HCT116 (cell line): ENCODE measurements around the gene DCST2. TPM values are rescaled to one million over a fixed set of nuclear protein-coding genes. Genes with fewer than 3 reads are reported as not detected.
A peak's percentile ranks its signal among the peaks of the same experiment; 100 is the strongest.

Experiments used
- ATAC-seq: fragments of 200-7000 bp; cut with Tn5 transposase; 2 replicates; pipeline ENCODE4 v1.9.1; 2020; ENCODE audit warnings: mild to moderate bottlenecking, moderate library complexity
- BruUV-seq: library from RNA; stranded (reverse); fragments of 400-500 nt; replicated peaks from 2 replicates; lab custom pipeline; 2021; lab: Mats Ljungman, UMichigan
- CTCF ChIA-PET: fragments of 300-600 bp; sonication (Branson Sonifier 250); formaldehyde crosslinking; loops from one replicate; lab custom pipeline; 2021; ENCODE audit warnings: antibody characterized with exemption; lab: Charles Lee
- POLR2A ChIA-PET: fragments of 300-600, 350-600 bp; sonication (Branson Sonifier 250); formaldehyde crosslinking; loops from one replicate; lab custom pipeline; 2021; ENCODE audit warnings: antibody characterized with exemption; lab: Charles Lee
- RAD21 ChIA-PET, 2 experiments: fragments of 300-600 bp; sonication (Branson Sonifier 250); formaldehyde crosslinking; loops; one replicate each; lab custom pipeline; 2023; ENCODE audit warnings: low total read pairs in 2 of 2; ENCODE audit not compliant: uncharacterized antibody in 2 of 2, unreplicated experiment in 2 of 2, low non-redundant PET in 1 of 2; lab: Charles Lee
- DNase-seq: peaks from one replicate; pipeline ENCODE4 v3.0.0-alpha.2; 2010; ENCODE audit warnings: low read depth, low spot score
- H2AFZ ChIP-seq: fragments of 200-600 bp; shearing (Covaris generic), sonication (generic); 2 replicates; pipeline ENCODE4 v1.6.1; 2017; ENCODE audit warnings: low read depth, mixed run types, mixed read lengths, antibody characterized with exemption, low read length; ENCODE audit not compliant: poor library complexity, severe bottlenecking
- H3K27ac ChIP-seq: 2 replicates; pipeline ENCODE4 v1.5.1; 2012; ENCODE audit warnings: low read depth, low read length
- H3K27me3 ChIP-seq: fragments of 200-600 bp; sonication (generic); 2 replicates; pipeline ENCODE4 v1.6.1; 2016; ENCODE audit warnings: mixed run types, low read length, mixed read lengths; ENCODE audit not compliant: insufficient read depth
- H3K36me3 ChIP-seq, 2 experiments: fragments of 200-500 bp in 1 of 2; fragments of 200-600 bp in 1 of 2; sonication (Bioruptor generic) in 1 of 2; sonication (generic) in 1 of 2; 2 replicates each; pipeline versions ENCODE4 v1.5.1 to v1.6.1; 2014 to 2016; ENCODE audit warnings: low read length in 2 of 2, inconsistent platforms in 1 of 2, mixed read lengths in 1 of 2, mixed run types in 1 of 2; ENCODE audit not compliant: insufficient read depth in 2 of 2, control insufficient read depth in 1 of 2
- H3K4me1 ChIP-seq, 2 experiments: fragments of 200-600 bp in 1 of 2; sonication (generic) in 1 of 2; 2 replicates each; pipeline versions ENCODE4 v1.5.1 to v1.6.1; 2012 to 2017; ENCODE audit warnings: low read length in 2 of 2, inconsistent platforms in 1 of 2, mild to moderate bottlenecking in 1 of 2, mixed read lengths in 1 of 2, mixed run types in 1 of 2, moderate library complexity in 1 of 2; ENCODE audit not compliant: insufficient read depth in 2 of 2, control insufficient read depth in 1 of 2
- H3K4me2 ChIP-seq: fragments of 200-600 bp; sonication (generic); 2 replicates; pipeline ENCODE4 v1.6.1; 2017; ENCODE audit warnings: mixed run types, low read length, mixed read lengths
- H3K4me3 ChIP-seq, 2 experiments: fragments of 200-600 bp in 1 of 2; sonication (generic) in 1 of 2; replicated peaks in 1 of 2; 2 replicates each; pipeline ENCODE4 v1.5.1; 2011 to 2016; ENCODE audit warnings: low read length in 2 of 2, control low read depth in 1 of 2, low read depth in 1 of 2, mild to moderate bottlenecking in 1 of 2, mixed read lengths in 1 of 2, mixed run types in 1 of 2
- H3K79me2 ChIP-seq: fragments of 200-600 bp; sonication (generic); 2 replicates; pipeline ENCODE4 v1.6.1; 2017; ENCODE audit warnings: mild to moderate bottlenecking, mixed run types, low read length, moderate library complexity, mixed read lengths; ENCODE audit not compliant: insufficient read depth
- H3K9ac ChIP-seq: fragments of 200-600 bp; sonication (generic); 2 replicates; pipeline ENCODE4 v1.6.1; 2016; ENCODE audit warnings: low read length, mixed read lengths
- H3K9me2 ChIP-seq: fragments of 200-600 bp; sonication (generic), shearing (Covaris generic); 2 replicates; pipeline ENCODE4 v1.6.1; 2017; ENCODE audit warnings: mixed run types, mild to moderate bottlenecking, moderate library complexity; ENCODE audit not compliant: insufficient read depth
- H3K9me3 ChIP-seq, 2 experiments: fragments of 200-500 bp in 1 of 2; fragments of 200-600 bp in 1 of 2; sonication (Bioruptor generic) in 1 of 2; sonication (generic) in 1 of 2; 2 replicates each; pipeline ENCODE4 v1.6.1; 2014 to 2017; ENCODE audit warnings: low read length in 2 of 2, mixed read lengths in 2 of 2, inconsistent platforms in 1 of 2, low read depth in 1 of 2, mild to moderate bottlenecking in 1 of 2, mixed run types in 1 of 2, moderate library complexity in 1 of 2; ENCODE audit not compliant: control insufficient read depth in 1 of 2, insufficient read depth in 1 of 2
- H4K20me1 ChIP-seq: fragments of 200-600 bp; sonication (generic), shearing (Covaris generic); 2 replicates; pipeline ENCODE4 v1.6.1; 2017; ENCODE audit warnings: mixed run types, mild to moderate bottlenecking, moderate library complexity; ENCODE audit not compliant: insufficient read depth
- SP1 ChIP-seq: IDR thresholded peaks from 2 replicates; pipeline ENCODE4 v1.6.1; 2012; ENCODE audit warnings: low read depth
- TCF7L2 ChIP-seq: IDR thresholded peaks from 2 replicates; pipeline ENCODE4 v1.7.0; 2011; ENCODE audit warnings: borderline replicate concordance, inconsistent platforms; ENCODE audit not compliant: insufficient read depth, insufficient read length; ENCODE audit errors: extremely low read depth
- YY1 ChIP-seq: IDR thresholded peaks from 2 replicates; pipeline ENCODE4 v1.6.1; 2011; ENCODE audit warnings: low read length, low read depth, moderate library complexity, mild to moderate bottlenecking; ENCODE audit not compliant: insufficient replicate concordance; ENCODE audit errors: extremely low read depth
- ZFX ChIP-seq: fragments of 450-650 bp; IDR thresholded peaks from 2 replicates; pipeline ENCODE4 v1.6.1; 2017
- intact Hi-C: fragments of 100-400 bp; cut with micrococcal nuclease; formaldehyde crosslinking; loops from 2 replicates; pipeline ENCODE4 v1.10.0; 2022
- total RNA-seq: library from RNA; stranded (reverse); gene quantifications from one replicate; pipeline ENCODE4 v1.2.1, GENCODE V29; 2021; ENCODE audit not compliant: unreplicated experiment
- TF ChIP-seq, protein P1 (sequence below): IDR thresholded peaks from 2 replicates; pipeline ENCODE4 v1.6.1; 2012; ENCODE audit warnings: low read depth
- TF ChIP-seq, protein P2 (sequence below): IDR thresholded peaks from 2 replicates; pipeline ENCODE4 v1.6.1; 2012
- TF ChIP-seq, protein P3 (sequence below), 3 experiments: fragments of 200-600 bp in 1 of 3; sonication (generic) in 1 of 3; IDR thresholded peaks in 2 of 3; conservative IDR thresholded peaks in 1 of 3; 2 replicates each; pipeline ENCODE4 v1.5.1; 2012 to 2017; ENCODE audit warnings: low read depth in 2 of 3, low read length in 2 of 3, antibody characterized with exemption in 1 of 3, borderline replicate concordance in 1 of 3, control low read depth in 1 of 3, mild to moderate bottlenecking in 1 of 3, mixed read lengths in 1 of 3, mixed run types in 1 of 3, moderate library complexity in 1 of 3; ENCODE audit not compliant: insufficient read depth in 1 of 3
- TF ChIP-seq, protein P4 (sequence below): IDR thresholded peaks from 2 replicates; pipeline ENCODE4 v1.6.1; 2012

DCST2 gene
- total RNA-seq, 1 experiment from 2014 or later = 2.0 TPM

DNA sequence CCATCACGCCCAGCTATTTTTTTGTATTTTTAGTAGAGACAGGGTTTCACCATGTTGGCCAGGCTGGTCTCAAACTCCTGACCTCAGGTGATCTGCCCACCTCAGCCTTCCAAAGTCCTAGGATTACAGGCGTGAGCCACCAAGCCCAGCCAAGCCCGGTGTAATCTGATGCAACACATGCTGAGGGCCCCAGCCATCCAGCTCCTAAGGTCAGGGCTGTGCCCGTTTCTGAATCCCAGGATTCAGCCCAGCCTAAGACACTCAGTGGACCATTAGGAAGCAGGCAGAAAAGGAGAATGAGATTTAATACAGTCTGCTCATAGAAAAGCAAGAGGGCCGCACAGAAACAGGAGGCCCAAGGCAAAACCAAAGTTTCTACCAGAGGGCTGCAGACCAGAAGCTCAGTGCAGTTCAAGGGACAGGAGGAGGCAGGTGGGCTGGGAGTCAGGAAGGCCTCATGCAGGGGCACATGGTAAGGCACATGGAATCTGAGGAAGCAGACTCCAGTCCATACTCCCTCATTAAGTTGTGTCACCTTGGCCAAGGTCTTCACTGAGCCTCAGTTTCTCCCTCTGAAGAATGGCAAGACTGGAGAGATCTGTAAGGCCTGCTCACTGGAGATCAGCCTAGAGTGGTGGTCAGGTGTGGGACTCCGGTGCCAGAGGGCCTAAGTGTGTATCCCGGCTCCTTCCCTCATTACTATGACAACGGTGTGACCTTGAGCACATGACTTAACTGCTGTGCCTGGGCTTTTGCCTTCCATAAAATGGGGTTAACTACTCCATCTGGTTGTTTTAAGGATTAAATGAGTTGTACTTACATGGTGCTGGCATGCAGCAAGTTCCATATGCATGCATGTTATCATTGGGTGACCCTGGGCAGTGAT lies 15.1 kb upstream of the DCST2 start (continued):
- TF ChIP-seq, protein P1, sequence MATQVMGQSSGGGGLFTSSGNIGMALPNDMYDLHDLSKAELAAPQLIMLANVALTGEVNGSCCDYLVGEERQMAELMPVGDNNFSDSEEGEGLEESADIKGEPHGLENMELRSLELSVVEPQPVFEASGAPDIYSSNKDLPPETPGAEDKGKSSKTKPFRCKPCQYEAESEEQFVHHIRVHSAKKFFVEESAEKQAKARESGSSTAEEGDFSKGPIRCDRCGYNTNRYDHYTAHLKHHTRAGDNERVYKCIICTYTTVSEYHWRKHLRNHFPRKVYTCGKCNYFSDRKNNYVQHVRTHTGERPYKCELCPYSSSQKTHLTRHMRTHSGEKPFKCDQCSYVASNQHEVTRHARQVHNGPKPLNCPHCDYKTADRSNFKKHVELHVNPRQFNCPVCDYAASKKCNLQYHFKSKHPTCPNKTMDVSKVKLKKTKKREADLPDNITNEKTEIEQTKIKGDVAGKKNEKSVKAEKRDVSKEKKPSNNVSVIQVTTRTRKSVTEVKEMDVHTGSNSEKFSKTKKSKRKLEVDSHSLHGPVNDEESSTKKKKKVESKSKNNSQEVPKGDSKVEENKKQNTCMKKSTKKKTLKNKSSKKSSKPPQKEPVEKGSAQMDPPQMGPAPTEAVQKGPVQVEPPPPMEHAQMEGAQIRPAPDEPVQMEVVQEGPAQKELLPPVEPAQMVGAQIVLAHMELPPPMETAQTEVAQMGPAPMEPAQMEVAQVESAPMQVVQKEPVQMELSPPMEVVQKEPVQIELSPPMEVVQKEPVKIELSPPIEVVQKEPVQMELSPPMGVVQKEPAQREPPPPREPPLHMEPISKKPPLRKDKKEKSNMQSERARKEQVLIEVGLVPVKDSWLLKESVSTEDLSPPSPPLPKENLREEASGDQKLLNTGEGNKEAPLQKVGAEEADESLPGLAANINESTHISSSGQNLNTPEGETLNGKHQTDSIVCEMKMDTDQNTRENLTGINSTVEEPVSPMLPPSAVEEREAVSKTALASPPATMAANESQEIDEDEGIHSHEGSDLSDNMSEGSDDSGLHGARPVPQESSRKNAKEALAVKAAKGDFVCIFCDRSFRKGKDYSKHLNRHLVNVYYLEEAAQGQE = no peak
- TF ChIP-seq YY1 (no peak), ZFX (no peak), TCF7L2 (no peak), SP1 (no peak)
- TF ChIP-seq, protein P2, sequence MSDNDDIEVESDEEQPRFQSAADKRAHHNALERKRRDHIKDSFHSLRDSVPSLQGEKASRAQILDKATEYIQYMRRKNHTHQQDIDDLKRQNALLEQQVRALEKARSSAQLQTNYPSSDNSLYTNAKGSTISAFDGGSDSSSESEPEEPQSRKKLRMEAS = no peak

DNA sequence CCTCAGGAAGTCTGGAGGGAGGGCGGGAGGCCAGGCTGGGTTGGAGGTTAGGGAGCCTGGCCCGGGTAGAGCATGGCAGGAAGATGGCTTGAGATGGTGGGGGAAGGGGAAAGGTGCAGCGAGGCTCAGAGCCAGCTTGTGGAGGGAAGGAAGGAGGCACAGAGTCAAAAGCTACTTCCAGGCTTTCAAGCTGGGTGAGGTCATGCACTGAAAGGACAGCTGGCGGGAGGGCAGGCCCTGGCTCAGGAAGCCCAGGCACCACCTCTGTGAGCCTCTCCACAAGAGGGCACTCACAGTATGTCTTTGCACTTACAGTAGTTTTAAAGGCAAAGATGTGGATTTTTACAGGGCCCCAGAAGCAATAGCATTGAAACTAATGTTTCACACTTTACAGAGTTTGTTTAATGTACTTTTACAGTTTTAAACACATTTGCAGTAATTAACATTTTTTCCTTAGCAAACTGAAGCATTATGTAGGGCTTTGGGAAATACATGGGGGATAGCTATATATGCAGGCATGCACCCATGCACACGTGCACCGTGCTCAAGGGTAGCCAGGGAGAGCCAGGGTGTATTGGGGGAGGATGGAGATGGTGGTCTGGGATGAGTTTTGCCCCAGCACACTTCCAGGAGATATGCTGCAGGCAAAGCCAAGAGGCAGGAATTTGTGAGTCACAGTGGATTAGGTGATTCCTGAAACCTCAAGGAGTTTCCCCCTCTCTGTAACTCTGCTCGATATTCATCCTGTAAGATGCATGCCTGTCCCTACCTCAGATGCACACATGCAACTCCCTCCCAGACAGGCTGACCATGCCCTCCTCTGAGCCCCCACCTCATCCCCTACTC lies 11.5 kb upstream of the DCST2 start:
- TF ChIP-seq, protein P3, sequence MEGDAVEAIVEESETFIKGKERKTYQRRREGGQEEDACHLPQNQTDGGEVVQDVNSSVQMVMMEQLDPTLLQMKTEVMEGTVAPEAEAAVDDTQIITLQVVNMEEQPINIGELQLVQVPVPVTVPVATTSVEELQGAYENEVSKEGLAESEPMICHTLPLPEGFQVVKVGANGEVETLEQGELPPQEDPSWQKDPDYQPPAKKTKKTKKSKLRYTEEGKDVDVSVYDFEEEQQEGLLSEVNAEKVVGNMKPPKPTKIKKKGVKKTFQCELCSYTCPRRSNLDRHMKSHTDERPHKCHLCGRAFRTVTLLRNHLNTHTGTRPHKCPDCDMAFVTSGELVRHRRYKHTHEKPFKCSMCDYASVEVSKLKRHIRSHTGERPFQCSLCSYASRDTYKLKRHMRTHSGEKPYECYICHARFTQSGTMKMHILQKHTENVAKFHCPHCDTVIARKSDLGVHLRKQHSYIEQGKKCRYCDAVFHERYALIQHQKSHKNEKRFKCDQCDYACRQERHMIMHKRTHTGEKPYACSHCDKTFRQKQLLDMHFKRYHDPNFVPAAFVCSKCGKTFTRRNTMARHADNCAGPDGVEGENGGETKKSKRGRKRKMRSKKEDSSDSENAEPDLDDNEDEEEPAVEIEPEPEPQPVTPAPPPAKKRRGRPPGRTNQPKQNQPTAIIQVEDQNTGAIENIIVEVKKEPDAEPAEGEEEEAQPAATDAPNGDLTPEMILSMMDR (IDR thresholded peaks at IDR 0.05 in 2 of 3, conservative IDR thresholded peaks at IDR 0.05 in 1 of 3; ENCODE audit: borderline replicate concordance in 1 of 3, insufficient read depth in 1 of 3, low read depth in 2 of 3, low read length in 2 of 3) = peak in 2 of 3 experiments; percentile 77 to 80; a peak in 4 of 6 replicates
- TF ChIP-seq, protein P4, sequence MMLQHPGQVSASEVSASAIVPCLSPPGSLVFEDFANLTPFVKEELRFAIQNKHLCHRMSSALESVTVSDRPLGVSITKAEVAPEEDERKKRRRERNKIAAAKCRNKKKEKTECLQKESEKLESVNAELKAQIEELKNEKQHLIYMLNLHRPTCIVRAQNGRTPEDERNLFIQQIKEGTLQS = no peak
- no peak overlapping the region for H3K4me3 ChIP-seq
- no peaks in the 10 kb centered on the region for H3K9me2 ChIP-seq
- peaks cover 14 to 32% of the 10 kb centered on the region in 2 experiments for H3K4me1 ChIP-seq
- no peak overlapping the region for H3K9ac ChIP-seq
- ChIA-PET RAD21 (interaction anchor here (0.6 to 1.8 kb wide), 4 partner anchors 35 to 375 kb away, joined by 3 to 12 read pairs (median 4); no protein-coding TSS in a partner anchor), POLR2A (interaction anchor here (0.7 to 1.7 kb wide), 3 partner anchors 15 to 46 kb away, joined by 4 to 6 read pairs (median 5); no protein-coding TSS in a partner anchor), CTCF (interaction anchor here (0.5 to 4.0 kb wide), 18 partner anchors 10 to 127 kb away, joined by 3 to 32 read pairs (median 4); partner anchors contain the start of genes EFNA3, FLAD1 and KRTCAP2)
- peak overlapping the region; percentile 27 for H3K4me2 ChIP-seq
- no peaks in the 10 kb centered on the region for H4K20me1 ChIP-seq
- H3K27me3 ChIP-seq = no peaks in the 10 kb centered on the region
- ATAC-seq = peak; percentile 95
- H3K36me3 ChIP-seq = no peaks in the 10 kb centered on the region
- intact Hi-C loops = loop anchor here (1.0 kb wide), 1 partner anchor 40 kb away; no protein-coding TSS in a partner anchor
- no peak overlapping the region for H3K27ac ChIP-seq
- H2AFZ ChIP-seq = no peak overlapping the region
- no peaks in the 10 kb centered on the region for H3K79me2 ChIP-seq
- H3K9me3 ChIP-seq = no peaks in the 10 kb centered on the region
- no peak for DNase-seq
- BruUV-seq = no TSS peak
